Right atrium auricular region (tissue), 2 donors: ENCODE measurements around the gene TENM4. TPM values are rescaled to one million over a fixed set of nuclear protein-coding genes. Genes with fewer than 3 reads are reported as not detected.

ENCODE experiments used
- DNase-seq: peaks from one replicate; pipeline ENCODE4 v3.0.0-alpha.2; 2019; ENCODE audit warnings: low spot score
- H3K27ac ChIP-seq, 2 donors: fragments of 200-600 bp; sonication (generic); 1 replicate in 1 of 2; 2 replicates in 1 of 2; pipeline ENCODE4 v1.5.1; 2016 to 2019
- H3K27me3 ChIP-seq, 2 donors: fragments of 200-600 bp; sonication (generic); one replicate each; pipeline versions ENCODE4 v1.5.1 to v1.6.0; 2017 to 2019
- H3K36me3 ChIP-seq: fragments of 200-600 bp; sonication (generic); one replicate; pipeline ENCODE4 v1.5.1; 2016
- H3K4me1 ChIP-seq, 2 donors: fragments of 200-600 bp; sonication (generic); one replicate each; pipeline versions ENCODE4 v1.5.1 to v1.6.0; 2017 to 2019
- H3K4me3 ChIP-seq, 2 donors: fragments of 200-600 bp; sonication (generic); 1 replicate in 1 of 2; 2 replicates in 1 of 2; pipeline ENCODE4 v1.5.1; 2017 to 2019; ENCODE audit warnings: mild to moderate bottlenecking in 1 of 2, moderate library complexity in 1 of 2
- H3K9me3 ChIP-seq, 2 donors: fragments of 200-600 bp; sonication (generic); one replicate each; pipeline ENCODE4 v1.5.1; 2019
- CTCF ChIP-seq, 2 donors: fragments of 200-600 bp; sonication (generic); IDR thresholded peaks; one replicate each; pipeline ENCODE4 v1.5.1; 2019; ENCODE audit warnings: antibody characterized with exemption in 2 of 2
- total RNA-seq, 2 donors: library from RNA; depleted of rRNA; stranded (reverse); fragments of >200 nt; gene quantifications; one replicate each; pipeline ENCODE4 v1.1.0, GENCODE V29; 2016

The TENM4 gene
- total RNA-seq, 2 donors from 2014 or later = 0.30 to 0.98 TPM

- H3K27me3 ChIP-seq = no peaks in the 10 kb centered on the region
- H3K36me3 ChIP-seq = no peaks in the 10 kb centered on the region
- no peaks in the 10 kb centered on the region for H3K9me3 ChIP-seq
- H3K27ac ChIP-seq = no peak overlapping the region
- no peaks in the 10 kb centered on the region for H3K4me1 ChIP-seq
- no peak for TF ChIP-seq CTCF (IDR thresholded peaks at IDR 0.05)
- DNase-seq = no peak
- no peak overlapping the region for H3K4me3 ChIP-seq
These were observed 178.6 kb downstream of the TENM4 start for GRCh38 chr11:79262221-79262620.

GRCh38 chr11:79261684-79262083 lies 179.1 kb downstream of the TENM4 start:
- Histone ChIP-seq H3K27me3 (no peaks in the 10 kb centered on the region), H3K36me3 (no peaks in the 10 kb centered on the region), H3K4me1 (no peaks in the 10 kb centered on the region), H3K9me3 (no peaks in the 10 kb centered on the region), H3K4me3 (no peak overlapping the region), H3K27ac (no peak overlapping the region)
- no peak for DNase-seq
- no peak for TF ChIP-seq CTCF (IDR thresholded peaks at IDR 0.05)

- H3K9me3 ChIP-seq = no peaks in the 10 kb centered on the region
- no peaks in the 10 kb centered on the region for H3K4me1 ChIP-seq
- H3K27me3 ChIP-seq = no peaks in the 10 kb centered on the region
- no peak overlapping the region for H3K27ac ChIP-seq
- DNase-seq = no peak
- H3K4me3 ChIP-seq = no peak overlapping the region
- no peaks in the 10 kb centered on the region for H3K36me3 ChIP-seq
- TF ChIP-seq CTCF (IDR thresholded peaks at IDR 0.05) = no peak
These were observed 181.0 kb downstream of the TENM4 start for GRCh38 chr11:79259800-79260199.

- no peak for DNase-seq
- Histone ChIP-seq H3K4me3 (no peak overlapping the region), H3K4me1 (no peaks in the 10 kb centered on the region), H3K27ac (no peak overlapping the region), H3K36me3 (no peaks in the 10 kb centered on the region), H3K27me3 (no peaks in the 10 kb centered on the region), H3K9me3 (no peaks in the 10 kb centered on the region)
- TF ChIP-seq CTCF (IDR thresholded peaks at IDR 0.05) = no peak
These were observed 182.3 kb downstream of the TENM4 start for GRCh38 chr11:79258576-79258975.

- no peak overlapping the region for H3K27ac ChIP-seq
- H3K4me1 ChIP-seq = no peaks in the 10 kb centered on the region
- H3K36me3 ChIP-seq = no peaks in the 10 kb centered on the region
- no peak overlapping the region for H3K4me3 ChIP-seq
- no peak for TF ChIP-seq CTCF (IDR thresholded peaks at IDR 0.05)
- no peaks in the 10 kb centered on the region for H3K27me3 ChIP-seq
- H3K9me3 ChIP-seq = no peaks in the 10 kb centered on the region
- no peak for DNase-seq
These were observed 184.9 kb downstream of the TENM4 start for GRCh38 chr11:79255965-79256364.

GRCh38 chr11:79253280-79253679 lies 187.6 kb downstream of the TENM4 start:
- H3K9me3 ChIP-seq = no peaks in the 10 kb centered on the region

More at GRCh38 chr11:79253280-79253679, 187.6 kb downstream of the TENM4 start:
- no peak for TF ChIP-seq CTCF (IDR thresholded peaks at IDR 0.05)
- DNase-seq = no peak
- H3K4me1 ChIP-seq = no peaks in the 10 kb centered on the region
- no peaks in the 10 kb centered on the region for H3K36me3 ChIP-seq
- no peak overlapping the region for H3K27ac ChIP-seq
- H3K27me3 ChIP-seq = no peaks in the 10 kb centered on the region
- H3K4me3 ChIP-seq = no peak overlapping the region
